IPS-20b (cell line): Measurements from ENCODE around the gene SNRPE.
A peak's percentile ranks its signal among the peaks of the same experiment; 100 is the strongest.
"Not testable (repeated sequence)": the region's sequence is repeated elsewhere in the genome, so short reads cannot be mapped to it uniquely, and the experiment has no call there.

ENCODE experiments used
- H3K27ac ChIP-seq: one replicate; pipeline ENCODE4 v1.5.1; 2013; ENCODE audit warnings: low read length
- H3K27me3 ChIP-seq: 2 replicates; pipeline ENCODE4 v1.6.1; 2013; ENCODE audit warnings: mild to moderate bottlenecking, low read length, inconsistent platforms; ENCODE audit not compliant: insufficient read depth
- H3K36me3 ChIP-seq: 2 replicates; pipeline ENCODE4 v1.6.1; 2013; ENCODE audit warnings: low read depth, mild to moderate bottlenecking, inconsistent platforms, low read length, moderate library complexity; ENCODE audit not compliant: insufficient read depth
- H3K4me1 ChIP-seq: 2 replicates; pipeline ENCODE4 v1.6.1; 2013; ENCODE audit warnings: mild to moderate bottlenecking, control low read depth, inconsistent platforms, low read length, moderate library complexity; ENCODE audit not compliant: insufficient read depth
- H3K4me3 ChIP-seq: 2 replicates; pipeline ENCODE4 v1.5.1; 2013; ENCODE audit warnings: mild to moderate bottlenecking, low read length, inconsistent platforms
- H3K9ac ChIP-seq: 2 replicates; pipeline ENCODE4 v1.6.1; 2013; ENCODE audit warnings: low read depth, mild to moderate bottlenecking, inconsistent platforms, low read length, moderate library complexity
- H3K9me3 ChIP-seq: 2 replicates; pipeline ENCODE4 v1.6.1; 2013; ENCODE audit warnings: mild to moderate bottlenecking, low read depth, low read length, inconsistent platforms; ENCODE audit not compliant: insufficient read depth

Gene SNRPE

GRCh38 chr1:203842559-203842876, 18.9 kb upstream of the SNRPE start:
- no peaks in the 10 kb centered on the region for H3K27me3 ChIP-seq
- 0 out of 2 replicates have a peak, but pooled peaks cover 3% of the 10 kb centered on the region for H3K9me3 ChIP-seq
- no peaks in the 10 kb centered on the region; the same call in 1 of the 2 replicates for H3K4me1 ChIP-seq
- peaks cover 83% of the 10 kb centered on the region for H3K36me3 ChIP-seq
- no peak overlapping the region for H3K9ac ChIP-seq
- H3K4me3 ChIP-seq = no peak overlapping the region
- no peak overlapping the region for H3K27ac ChIP-seq

GRCh38 chr1:203843435-203843834, 18.0 kb upstream of the SNRPE start:
- Histone ChIP-seq H3K9me3 (0 out of 2 replicates have a peak, but pooled peaks cover 3% of the 10 kb centered on the region), H3K36me3 (peaks cover 83% of the 10 kb centered on the region), H3K9ac (no peak overlapping the region), H3K27ac (no peak overlapping the region), H3K4me1 (no peaks in the 10 kb centered on the region; the same call in 1 of the 2 replicates), H3K27me3 (no peaks in the 10 kb centered on the region), H3K4me3 (no peak overlapping the region)

GRCh38 chr1:203853112-203853511, 8.3 kb upstream of the SNRPE start:
- not testable (repeated sequence) for H3K9me3 ChIP-seq, H3K27me3 ChIP-seq, H3K4me3 ChIP-seq, H3K4me1 ChIP-seq, H3K27ac ChIP-seq, H3K9ac ChIP-seq
- H3K36me3 ChIP-seq = peaks cover 75% of the 10 kb centered on the region

- peaks cover 29% of the 10 kb centered on the region for H3K36me3 ChIP-seq
- no peak overlapping the region for H3K4me3 ChIP-seq
- H3K9me3 ChIP-seq = no peaks in the 10 kb centered on the region
- H3K27me3 ChIP-seq = no peaks in the 10 kb centered on the region
- H3K9ac ChIP-seq = no peak overlapping the region
- no peak overlapping the region for H3K27ac ChIP-seq
- H3K4me1 ChIP-seq = peaks cover 6% of the 10 kb centered on the region; the same call in 1 of the 2 replicates
Observed at GRCh38 chr1:203858055-203858454, 3.3 kb upstream of the SNRPE start.

- Histone ChIP-seq H3K9me3 (no peaks in the 10 kb centered on the region), H3K36me3 (peaks cover 29% of the 10 kb centered on the region), H3K9ac (no peak overlapping the region), H3K4me3 (no peak overlapping the region), H3K4me1 (peaks cover 6% of the 10 kb centered on the region; the same call in 1 of the 2 replicates), H3K27ac (no peak overlapping the region), H3K27me3 (no peaks in the 10 kb centered on the region)
Observed at GRCh38 chr1:203858975-203859374, 2.4 kb upstream of the SNRPE start.

GRCh38 chr1:203860396-203861025, 888 bp upstream of the SNRPE start:
- Histone ChIP-seq H3K27me3 (no peaks in the 10 kb centered on the region), H3K9me3 (no peaks in the 10 kb centered on the region), H3K36me3 (peaks cover 29% of the 10 kb centered on the region), H3K4me3 (peak overlapping the region; percentile 21; the same call in 1 of the 2 replicates), H3K4me1 (peaks cover 6% of the 10 kb centered on the region; the same call in 1 of the 2 replicates), H3K9ac (peak overlapping the region; percentile 33; the same call in 1 of the 2 replicates), H3K27ac (no peak overlapping the region)

- Histone ChIP-seq H3K27ac (no peak overlapping the region), H3K36me3 (peaks cover 80% of the 10 kb centered on the region), H3K4me1 (peaks cover 4% of the 10 kb centered on the region; the same call in 1 of the 2 replicates), H3K9ac (no peak overlapping the region), H3K4me3 (no peak overlapping the region), H3K9me3 (no peaks in the 10 kb centered on the region), H3K27me3 (no peaks in the 10 kb centered on the region)
Observed at GRCh38 chr1:203867802-203868201, 6.4 kb downstream of the SNRPE start.

GRCh38 chr1:203870245-203870644, 8.8 kb downstream of the SNRPE start:
- Histone ChIP-seq H3K27me3 (no peaks in the 10 kb centered on the region), H3K4me1 (peaks cover 2% of the 10 kb centered on the region; the same call in 1 of the 2 replicates), H3K9ac (no peak overlapping the region), H3K4me3 (no peak overlapping the region), H3K36me3 (peaks cover 72% of the 10 kb centered on the region), H3K27ac (no peak overlapping the region), H3K9me3 (no peaks in the 10 kb centered on the region)

GRCh38 chr1:203871114-203871880, 9.9 kb downstream of the SNRPE start:
- Histone ChIP-seq H3K9ac (peak overlapping the region; percentile 0; the same call in 1 of the 2 replicates), H3K27ac (no peak overlapping the region), H3K4me1 (peaks cover 2% of the 10 kb centered on the region; the same call in 1 of the 2 replicates), H3K9me3 (no peaks in the 10 kb centered on the region), H3K27me3 (no peaks in the 10 kb centered on the region), H3K4me3 (no peak overlapping the region), H3K36me3 (peaks cover 62% of the 10 kb centered on the region)

- Histone ChIP-seq H3K9ac (no peak overlapping the region), H3K36me3 (peaks cover 48% of the 10 kb centered on the region), H3K4me3 (no peak overlapping the region), H3K27me3 (no peaks in the 10 kb centered on the region), H3K9me3 (no peaks in the 10 kb centered on the region), H3K4me1 (peaks cover 2% of the 10 kb centered on the region; the same call in 1 of the 2 replicates), H3K27ac (no peak overlapping the region)
Observed at GRCh38 chr1:203873094-203873493, 11.7 kb downstream of the SNRPE start.

- Histone ChIP-seq H3K36me3 (peaks cover 13% of the 10 kb centered on the region), H3K4me3 (no peak overlapping the region), H3K27ac (no peak overlapping the region), H3K4me1 (no peaks in the 10 kb centered on the region), H3K9me3 (no peaks in the 10 kb centered on the region), H3K27me3 (no peaks in the 10 kb centered on the region), H3K9ac (no peak overlapping the region)
Observed at GRCh38 chr1:203878422-203878821, 17.0 kb downstream of the SNRPE start.

GRCh38 chr1:203880606-203881005, 19.2 kb downstream of the SNRPE start:
- Histone ChIP-seq H3K4me1 (no peaks in the 10 kb centered on the region), H3K9me3 (no peaks in the 10 kb centered on the region), H3K27me3 (no peaks in the 10 kb centered on the region), H3K27ac (no peak overlapping the region), H3K4me3 (no peak overlapping the region), H3K9ac (no peak overlapping the region), H3K36me3 (peaks cover 8% of the 10 kb centered on the region; the same call in 1 of the 2 replicates)
